GM23248 (cell line): Measurements from ENCODE around the gene CAMTA2. TPM values are rescaled to one million over a fixed set of nuclear protein-coding genes. Genes with fewer than 3 reads are reported as not detected.

Source experiments
- DNase-seq: peaks from one replicate; pipeline ENCODE4 v3.0.0-alpha.2; 2015
- H2AFZ ChIP-seq: fragments of 200-600 bp; sonication (generic); 2 replicates; pipeline ENCODE4 v1.6.1; 2016; ENCODE audit warnings: antibody characterized with exemption
- H3F3A ChIP-seq: fragments of 200-600 bp; sonication (generic); 2 replicates; pipeline ENCODE4 v1.6.1; 2016; ENCODE audit warnings: mild to moderate bottlenecking, antibody characterized with exemption, mixed run types; ENCODE audit not compliant: insufficient read depth
- H3K27ac ChIP-seq: fragments of 200-600 bp; sonication (generic); 2 replicates; pipeline ENCODE4 v1.5.1; 2016; ENCODE audit warnings: mild to moderate bottlenecking
- H3K27me3 ChIP-seq: fragments of 200-600 bp; sonication (generic); replicated peaks from 2 replicates; pipeline ENCODE4 v1.6.1; 2016; ENCODE audit warnings: mild to moderate bottlenecking; ENCODE audit not compliant: insufficient read depth
- H3K36me3 ChIP-seq: fragments of 200-600 bp; sonication (generic); 2 replicates; pipeline ENCODE4 v1.6.1; 2016; ENCODE audit warnings: low read depth, mild to moderate bottlenecking
- H3K4me1 ChIP-seq: fragments of 200-600 bp; sonication (generic); 2 replicates; pipeline ENCODE4 v1.6.1; 2016; ENCODE audit warnings: mild to moderate bottlenecking; ENCODE audit not compliant: insufficient read depth
- H3K4me2 ChIP-seq: fragments of 200-600 bp; sonication (generic); one replicate; pipeline ENCODE4 v1.6.1; 2016; ENCODE audit warnings: mild to moderate bottlenecking; ENCODE audit not compliant: unreplicated experiment
- H3K4me3 ChIP-seq: fragments of 200-600 bp; sonication (generic); 2 replicates; pipeline ENCODE4 v1.5.1; 2016; ENCODE audit warnings: mild to moderate bottlenecking
- H3K79me2 ChIP-seq: fragments of 200-600 bp; sonication (generic); 2 replicates; pipeline ENCODE4 v1.6.1; 2016; ENCODE audit warnings: mild to moderate bottlenecking; ENCODE audit not compliant: insufficient read depth
- H3K9ac ChIP-seq: fragments of 200-600 bp; sonication (generic); 2 replicates; pipeline ENCODE4 v1.6.1; 2016; ENCODE audit warnings: mild to moderate bottlenecking
- H3K9me2 ChIP-seq: fragments of 200-600 bp; sonication (generic); 2 replicates; pipeline ENCODE4 v1.6.1; 2016; ENCODE audit warnings: mixed run types, mild to moderate bottlenecking, moderate library complexity; ENCODE audit not compliant: insufficient read depth
- H3K9me3 ChIP-seq: fragments of 200-600 bp; sonication (generic); one replicate; pipeline ENCODE4 v1.6.1; 2017; ENCODE audit warnings: low read depth
- H4K20me1 ChIP-seq: fragments of 200-600 bp; sonication (generic); 2 replicates; pipeline ENCODE4 v1.6.0; 2016; ENCODE audit not compliant: insufficient read depth
- EZH2 ChIP-seq: fragments of 200-600 bp; sonication (generic); IDR thresholded peaks from 2 replicates; pipeline ENCODE4 v1.6.1; 2018; ENCODE audit warnings: antibody characterized with exemption, mild to moderate bottlenecking; ENCODE audit not compliant: insufficient read depth, poor library complexity, severe bottlenecking
- EZH2phosphoT487 ChIP-seq: fragments of 200-600 bp; sonication (generic); IDR thresholded peaks from 2 replicates; pipeline ENCODE4 v1.6.1; 2018; ENCODE audit warnings: antibody characterized with exemption, moderate library complexity, mild to moderate bottlenecking, low read depth; ENCODE audit not compliant: insufficient read depth
- WGBS, 2 experiments: methylation state at CpG; one replicate each; pipeline ENCODE4 v1.1.6; 2015 to 2017; ENCODE audit warnings: low lambda C conversion rate in 2 of 2, low coverage in 1 of 2; ENCODE audit errors: missing lambda C conversion rate in 2 of 2; 5-methylcytosine and 5-hydroxymethylcytosine counted together
- in situ Hi-C: fragments of 300-500 bp; cut with MboI; formaldehyde crosslinking; loops from 2 replicates; pipeline ENCODE4 v1.15.0; 2020
- polyA plus RNA-seq: library from polyadenylated mRNA; unstranded; fragments of >200 nt; fragmentation: Nextera tagmentation; extraction: Ambion mirVana; gene quantifications from 2 replicates; pipeline ENCODE4 v1.2.1, GENCODE V29; 2016
- total RNA-seq: library from RNA; depleted of rRNA; stranded (reverse); fragments of >200 nt; shearing (Covaris generic); gene quantifications from 2 replicates; pipeline ENCODE4 v1.2.3, GENCODE V29; 2014

CAMTA2 gene
- total and polyA plus RNA-seq, 2 experiments from 2014 or later: 10.1 to 28.8 TPM

DNA sequence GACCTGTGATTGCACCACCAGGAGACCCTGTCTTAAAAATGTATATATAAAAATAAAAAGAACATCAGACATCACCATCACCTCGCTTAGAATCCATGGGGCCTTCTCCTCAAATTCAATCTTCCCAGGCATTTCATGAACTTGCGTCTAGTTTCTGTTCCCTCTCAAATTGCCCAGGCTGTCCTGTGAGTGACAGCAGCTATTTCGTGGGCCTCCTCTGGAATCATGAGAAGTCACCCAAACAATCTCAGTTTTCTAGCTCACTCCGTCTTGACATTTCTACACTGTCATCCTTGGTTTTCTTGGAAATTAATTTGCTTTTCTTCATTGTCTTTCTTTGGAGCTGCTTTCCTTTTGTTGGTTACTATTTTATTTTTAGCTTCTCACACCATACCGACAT is 40.4 kb upstream of the CAMTA2 start:
- Histone ChIP-seq H3K9ac (no peak overlapping the region), H3K9me3 (no peaks in the 10 kb centered on the region), H3K4me2 (no peak overlapping the region), H3K79me2 (no peaks in the 10 kb centered on the region), H3K9me2 (no peaks in the 10 kb centered on the region), H3K27me3 (no peaks in the 10 kb centered on the region), H2AFZ (no peak overlapping the region), H3K4me3 (no peak overlapping the region), H3K4me1 (peaks cover 7% of the 10 kb centered on the region; the same call in 1 of the 2 replicates), H4K20me1 (no peaks in the 10 kb centered on the region), H3K36me3 (peaks cover 8% of the 10 kb centered on the region; the same call in 1 of the 2 replicates), H3F3A (peaks cover 31% of the 10 kb centered on the region), H3K27ac (no peak overlapping the region)
- TF ChIP-seq EZH2: no peak
- TF ChIP-seq EZH2phosphoT487: no peak
- in situ Hi-C loops: no loop called here
- 35 to 41% methylated on average over 5 of the region's 5 CpGs for WGBS, 2 experiments
- no peak for DNase-seq

GRCh38 chr17:5027299-5027698 is 39.8 kb upstream of the CAMTA2 start:
- Histone ChIP-seq H3K36me3 (peaks cover 12% of the 10 kb centered on the region; the same call in 1 of the 2 replicates), H3F3A (peaks cover 31% of the 10 kb centered on the region), H3K4me1 (peaks cover 7% of the 10 kb centered on the region; the same call in 1 of the 2 replicates), H3K27ac (no peak overlapping the region), H3K9me3 (no peaks in the 10 kb centered on the region), H3K9ac (no peak overlapping the region), H3K79me2 (no peaks in the 10 kb centered on the region), H4K20me1 (no peaks in the 10 kb centered on the region), H3K4me2 (no peak overlapping the region), H3K27me3 (no peaks in the 10 kb centered on the region), H3K9me2 (no peaks in the 10 kb centered on the region), H2AFZ (no peak overlapping the region), H3K4me3 (no peak overlapping the region)
- TF ChIP-seq EZH2phosphoT487 (no peak), EZH2 (no peak)
- WGBS, 2 experiments: 72 to 79% methylated on average over 5 to 6 of the region's 6 CpGs
- no peak for DNase-seq
- in situ Hi-C loops: no loop called here

DNA sequence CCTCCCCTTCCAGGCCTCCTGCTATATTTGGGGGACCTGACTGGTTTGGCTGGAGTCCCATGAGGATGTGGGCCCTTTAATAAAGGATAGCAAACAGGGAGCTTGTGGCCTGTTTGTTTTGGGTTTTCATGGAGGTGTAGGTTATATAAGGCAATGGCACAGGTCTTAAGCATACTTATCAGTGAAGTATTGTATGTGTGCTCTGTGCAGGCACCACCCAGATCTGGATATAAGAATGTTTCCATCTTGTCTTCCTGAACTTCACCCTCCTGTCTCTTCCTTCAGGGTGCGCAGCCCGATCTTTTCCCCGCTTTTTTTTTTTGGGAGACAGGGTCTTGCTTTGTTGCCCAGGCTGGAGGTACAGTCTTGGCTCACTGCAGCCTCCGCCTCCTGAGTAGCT is 37.1 kb upstream of the CAMTA2 start:
- DNase-seq: no peak
- H3K36me3 ChIP-seq: peaks cover 19% of the 10 kb centered on the region; the same call in 1 of the 2 replicates
- H3K4me1 ChIP-seq: peaks cover 7% of the 10 kb centered on the region; the same call in 1 of the 2 replicates
- no peak overlapping the region for H3K9ac ChIP-seq
- no peak overlapping the region for H3K4me2 ChIP-seq
- no peaks in the 10 kb centered on the region for H3K27me3 ChIP-seq
- no peak overlapping the region for H3K27ac ChIP-seq
- WGBS, 2 experiments: 94 to 96% methylated on average over 4 of the region's 4 CpGs
- no peaks in the 10 kb centered on the region for H3K9me3 ChIP-seq
- peaks cover 25% of the 10 kb centered on the region for H3F3A ChIP-seq
- H4K20me1 ChIP-seq: no peaks in the 10 kb centered on the region
- in situ Hi-C loops: no loop called here
- TF ChIP-seq EZH2phosphoT487 (no peak), EZH2 (no peak)
- no peaks in the 10 kb centered on the region for H3K79me2 ChIP-seq
- H2AFZ ChIP-seq: no peak overlapping the region
- no peak overlapping the region for H3K4me3 ChIP-seq
- no peaks in the 10 kb centered on the region for H3K9me2 ChIP-seq

GRCh38 chr17:5023588-5024147 is 36.2 kb upstream of the CAMTA2 start:
- WGBS, 2 experiments: 91 to 95% methylated on average over 13 to 27 of the region's 29 CpGs
- no peak for DNase-seq
- Histone ChIP-seq H4K20me1 (no peaks in the 10 kb centered on the region), H3K4me2 (no peak overlapping the region), H3K79me2 (no peaks in the 10 kb centered on the region), H3K9me3 (no peaks in the 10 kb centered on the region), H3K9me2 (no peaks in the 10 kb centered on the region), H3K4me3 (no peak overlapping the region), H2AFZ (no peak overlapping the region), H3F3A (peaks cover 25% of the 10 kb centered on the region), H3K9ac (no peak overlapping the region), H3K4me1 (peaks cover 7% of the 10 kb centered on the region; the same call in 1 of the 2 replicates), H3K27ac (no peak overlapping the region), H3K27me3 (no peaks in the 10 kb centered on the region), H3K36me3 (peaks cover 19% of the 10 kb centered on the region; the same call in 1 of the 2 replicates)
- no peak for TF ChIP-seq EZH2
- TF ChIP-seq EZH2phosphoT487: no peak
- in situ Hi-C loops: no loop called here
